T-helper 22 cell (primary cell): ENCODE results near the gene ARHGAP12.

ENCODE experiments used
- DNase-seq: peaks from one replicate; pipeline ENCODE4 v3.0.0-alpha.2; 2020; ENCODE audit warnings: low read depth

The ARHGAP12 gene

DNA sequence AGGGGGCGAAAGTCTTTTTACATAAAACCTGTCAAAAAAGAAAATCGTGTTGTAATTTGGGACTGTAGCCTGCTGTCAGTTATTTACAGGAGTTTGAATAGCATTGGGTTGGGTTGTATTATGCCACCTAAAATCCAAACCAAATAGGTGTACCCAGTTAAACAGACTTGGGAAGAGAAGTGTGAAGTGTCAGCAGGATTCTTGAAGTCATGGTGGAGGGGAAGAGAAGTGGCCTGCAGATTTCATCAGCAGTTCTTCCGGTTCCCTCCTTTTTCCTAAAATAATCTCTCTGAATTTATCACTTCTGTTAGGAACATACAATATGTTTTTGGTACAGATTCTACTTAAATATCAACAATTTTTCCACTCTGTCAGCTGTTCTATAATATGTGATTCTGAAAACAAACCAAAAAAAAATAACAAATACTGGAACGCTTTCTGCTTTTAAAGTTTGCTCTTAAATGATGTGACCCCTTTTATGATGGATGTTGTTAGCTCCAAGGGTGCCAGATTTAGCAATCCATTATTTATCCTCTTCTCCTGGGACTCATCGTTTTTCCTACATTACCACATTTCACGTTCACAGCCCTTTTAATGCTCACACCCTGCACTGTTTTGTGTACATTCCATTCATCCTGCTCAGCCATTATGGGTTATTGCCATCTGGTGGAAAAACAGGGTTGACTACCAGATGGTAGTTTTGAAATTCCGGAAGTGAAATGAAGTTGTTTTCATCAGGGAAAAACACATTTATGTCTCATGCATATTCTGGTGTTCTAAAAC is 18.7 kb upstream of the ARHGAP12 start:
- no peak for DNase-seq

GRCh38 chr10:31945392-31945791 is 16.8 kb upstream of the ARHGAP12 start:
- DNase-seq, result no peak

- DNase-seq, result no peak
Measured at GRCh38 chr10:31944071-31944433, 15.4 kb upstream of the ARHGAP12 start.

- DNase-seq, result no peak
Measured at GRCh38 chr10:31942892-31943291, 14.3 kb upstream of the ARHGAP12 start.

GRCh38 chr10:31942435-31942834 is 13.8 kb upstream of the ARHGAP12 start:
- DNase-seq, result no peak

GRCh38 chr10:31940839-31941653 is 12.4 kb upstream of the ARHGAP12 start:
- no peak for DNase-seq

GRCh38 chr10:31939797-31940708 is 11.4 kb upstream of the ARHGAP12 start:
- DNase-seq, result no peak

- DNase-seq, result no peak
Measured at GRCh38 chr10:31937371-31937770, 8.7 kb upstream of the ARHGAP12 start.

GRCh38 chr10:31936933-31937332 is 8.3 kb upstream of the ARHGAP12 start:
- no peak for DNase-seq

DNA sequence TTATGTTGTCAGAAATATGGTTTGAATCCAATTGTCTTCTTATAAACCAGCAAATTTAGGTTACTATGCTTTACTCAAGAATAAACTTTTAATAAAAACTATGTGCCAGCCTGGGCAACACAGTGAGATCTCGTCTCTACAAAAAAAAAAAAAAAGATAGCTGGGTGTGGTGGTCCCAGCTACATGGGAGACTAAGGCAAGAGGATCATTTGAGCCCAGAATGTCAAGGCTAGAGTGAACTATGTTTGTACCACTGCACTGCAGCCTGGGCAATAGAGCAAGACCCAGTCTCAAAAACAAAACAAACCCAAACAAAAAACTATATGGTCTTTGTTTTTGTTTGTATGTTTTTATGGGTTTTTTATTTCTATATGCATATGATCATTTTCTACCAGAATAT is 7.5 kb upstream of the ARHGAP12 start:
- DNase-seq, result no peak

- no peak for DNase-seq
Measured at GRCh38 chr10:31935678-31936077, 7.0 kb upstream of the ARHGAP12 start.

DNA sequence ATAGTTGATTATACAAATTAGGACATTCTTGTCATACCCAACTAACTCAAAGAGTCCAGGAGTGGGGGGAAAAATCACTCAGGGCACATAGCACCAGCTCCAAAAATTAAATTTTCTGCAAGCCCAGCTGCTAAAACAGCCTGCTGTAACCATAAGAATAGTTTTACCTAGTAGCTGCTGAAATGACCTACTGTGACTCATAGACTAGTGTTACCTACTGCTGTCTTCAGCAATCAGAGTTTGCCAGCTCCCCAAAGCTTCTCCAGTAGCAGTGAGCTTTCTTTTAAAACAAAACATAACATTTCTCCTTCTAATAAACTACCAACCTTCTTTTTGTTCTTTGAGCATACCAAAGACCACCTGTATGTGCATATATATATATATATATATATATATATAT is 4.2 kb upstream of the ARHGAP12 start:
- no peak for DNase-seq

DNA sequence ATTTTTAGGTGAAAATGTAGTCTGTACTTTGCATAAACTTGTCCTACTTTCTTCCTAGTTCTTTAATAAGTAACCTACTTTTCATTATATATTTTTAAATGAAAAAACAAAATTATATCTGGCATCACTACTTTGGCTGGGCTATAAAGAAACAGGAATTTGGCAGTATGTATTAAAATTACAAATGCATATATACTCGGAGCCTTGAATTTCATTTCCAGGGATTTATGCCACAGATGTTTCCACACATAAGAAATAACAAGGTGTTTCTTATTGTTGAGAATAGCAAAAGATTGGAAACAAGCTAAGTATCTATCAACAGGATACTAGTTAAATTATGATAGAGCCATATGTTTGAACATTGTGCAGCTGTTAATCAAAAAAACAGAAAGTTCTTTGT is 2.2 kb upstream of the ARHGAP12 start:
- no peak for DNase-seq

DNA sequence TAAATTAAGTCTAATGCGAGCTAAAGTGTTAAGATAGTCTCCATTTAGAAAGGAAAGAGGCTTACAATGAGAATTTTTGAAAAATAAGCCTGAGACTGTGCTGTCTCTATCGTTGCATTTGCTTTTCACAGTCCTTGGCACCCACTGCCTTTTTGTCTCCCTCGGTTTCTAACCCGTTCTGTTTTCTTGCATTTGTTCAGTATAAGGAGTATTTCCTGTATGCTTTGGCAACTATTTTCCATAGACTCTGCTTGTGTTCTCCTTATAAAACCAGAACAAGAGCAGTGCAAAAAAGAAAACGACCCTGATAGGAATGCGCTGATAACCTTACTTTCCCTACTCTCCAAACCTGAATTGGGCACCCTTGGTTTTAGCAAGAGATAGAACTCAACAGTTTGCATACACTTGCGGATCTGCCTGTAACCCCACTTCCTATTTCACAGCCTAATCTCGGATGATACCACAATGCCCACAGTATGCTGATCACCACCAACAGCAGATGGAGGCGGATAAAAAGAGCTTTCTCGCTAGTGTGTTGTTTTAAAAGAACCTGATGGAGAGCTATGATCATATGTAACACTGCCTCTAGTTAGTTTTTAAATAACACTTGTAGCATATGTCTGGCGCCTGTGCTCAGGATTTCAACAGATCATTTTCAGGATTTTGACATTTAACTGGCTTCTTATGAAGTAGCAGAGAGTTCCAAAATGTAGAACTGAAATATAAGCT is 1.6 kb upstream of the ARHGAP12 start:
- DNase-seq, result peak; percentile 11

DNA sequence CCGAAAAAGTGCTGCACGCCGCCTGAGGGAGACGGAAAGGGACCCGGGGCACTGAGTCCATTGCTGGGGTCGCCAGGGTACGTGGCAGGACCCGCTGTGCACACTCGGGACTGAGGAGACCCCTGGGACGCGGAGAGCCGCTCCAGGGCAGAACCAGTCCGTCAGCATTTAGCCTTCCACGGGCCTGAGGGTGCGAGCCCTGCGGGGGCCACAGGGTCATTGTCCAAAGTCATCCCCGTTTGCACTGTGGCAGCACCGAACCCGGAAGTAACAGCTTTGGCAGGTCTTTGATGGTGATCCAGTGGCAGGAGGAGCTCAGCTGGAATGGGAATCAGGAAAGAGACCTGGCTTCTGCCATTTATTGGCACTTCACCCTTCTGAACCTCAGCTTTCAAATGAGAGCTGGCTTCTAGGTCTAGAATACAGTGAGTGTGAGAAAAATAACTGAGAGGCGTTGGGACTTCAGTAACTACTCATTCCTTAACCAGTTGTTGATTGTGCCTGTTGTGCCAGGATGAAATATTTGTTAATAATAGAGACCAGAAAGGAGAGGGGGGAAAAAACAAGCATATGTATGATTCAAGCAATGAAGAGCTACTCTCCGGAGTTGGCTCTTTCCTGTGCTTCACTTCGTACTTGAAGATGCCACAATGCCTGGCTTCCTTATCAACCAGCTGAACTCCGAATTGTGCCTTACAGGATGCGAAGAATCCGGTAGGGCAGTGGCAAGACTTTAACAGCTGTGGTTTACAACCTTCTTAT is 811 bp upstream of the ARHGAP12 start:
- DNase-seq, result peak; percentile 10

DNA sequence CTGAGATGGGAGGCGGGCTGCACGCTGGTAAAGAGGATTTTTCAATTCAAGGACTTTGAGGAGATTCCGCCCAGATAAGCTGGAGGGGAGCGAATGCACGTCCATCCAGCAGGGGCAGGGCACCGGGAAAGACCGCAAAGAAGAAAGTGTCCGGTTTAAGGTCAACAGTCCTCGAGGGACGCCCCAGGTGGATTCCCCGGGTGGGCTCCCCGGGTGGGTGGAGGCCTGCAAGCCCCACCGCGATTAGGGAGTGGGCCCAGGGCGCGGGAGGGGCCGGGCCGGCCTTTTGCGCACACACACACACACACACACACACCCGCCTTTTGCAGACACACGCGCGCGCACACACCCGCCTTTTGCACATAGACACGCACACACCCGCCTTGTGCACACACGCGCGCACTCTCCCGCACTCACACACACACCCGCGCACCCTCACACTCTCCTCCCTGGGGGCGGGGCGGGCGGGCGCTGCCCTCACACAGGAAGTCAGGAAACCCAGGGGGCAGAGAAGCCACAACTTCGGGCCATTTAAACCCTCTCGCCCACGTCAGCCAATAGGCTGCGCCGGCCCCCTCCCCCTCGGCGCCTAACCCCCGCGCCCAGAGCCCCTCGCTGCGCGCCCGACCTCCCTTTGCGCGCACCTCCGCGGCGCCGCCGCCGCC is 615 bp downstream of the ARHGAP12 start:
- peak; percentile 47 for DNase-seq

DNA sequence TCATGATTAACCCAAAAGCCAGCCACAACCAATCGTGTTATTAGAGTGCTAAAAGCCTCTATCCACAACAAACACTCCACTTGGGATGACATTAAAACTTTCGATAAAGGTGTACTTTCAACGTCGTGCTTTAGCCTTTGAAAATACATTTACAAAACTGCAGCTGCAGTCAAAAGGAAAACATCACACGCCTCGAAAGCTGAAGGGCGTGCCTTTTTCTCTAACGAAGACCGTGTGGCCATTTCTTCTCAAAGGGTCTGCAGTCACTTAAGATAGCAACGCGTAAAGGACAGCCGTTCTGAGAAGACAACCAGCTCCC is 1.1 kb downstream of the ARHGAP12 start:
- DNase-seq, result no peak

- DNase-seq, result no peak
Measured at GRCh38 chr10:31926765-31927564, 1.7 kb downstream of the ARHGAP12 start.

- no peak for DNase-seq
Measured at GRCh38 chr10:31926160-31926559, 2.5 kb downstream of the ARHGAP12 start.

- no peak for DNase-seq
Measured at GRCh38 chr10:31924833-31925232, 3.8 kb downstream of the ARHGAP12 start.
